Peyer's patch (tissue), 4 donors: ENCODE measurements around the gene GNAS.

Source experiments
- POLR2A ChIP-seq, 2 donors: fragments of 450-650 bp; IDR thresholded peaks; one replicate each; pipeline ENCODE4 v1.5.1; 2017; ENCODE audit warnings: antibody characterized with exemption in 2 of 2, mild to moderate bottlenecking in 2 of 2, moderate library complexity in 2 of 2
- TF ChIP-seq, protein P1 (sequence below), 6 experiments: fragments of 450-650 bp in 4 of 6; fragments of 200-600 bp in 2 of 6; sonication (generic) in 1 of 6; IDR thresholded peaks; one replicate each; pipeline ENCODE4 v1.5.1; 2017 to 2019; ENCODE audit warnings: antibody characterized with exemption in 6 of 6, mild to moderate bottlenecking in 3 of 6, moderate library complexity in 1 of 6

DNA sequence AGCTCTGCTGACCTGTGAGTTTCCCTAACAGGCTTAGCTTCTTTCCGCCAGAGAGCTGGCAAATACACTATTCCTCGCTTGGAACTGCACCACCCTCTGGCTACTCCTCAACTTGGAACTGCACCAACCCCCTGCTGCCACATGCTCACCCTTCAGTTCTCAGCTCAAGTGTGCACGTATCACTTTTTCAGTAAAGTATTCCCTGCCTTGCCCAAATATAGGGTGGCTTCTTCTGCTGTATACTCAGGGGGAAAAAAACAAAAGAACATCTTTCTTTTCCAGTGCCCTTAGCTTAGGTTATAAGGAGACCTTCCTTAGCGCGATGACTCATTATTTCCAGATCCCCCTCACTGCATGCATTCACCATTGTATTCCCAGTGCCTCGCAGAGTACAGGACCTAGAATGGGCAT, 23.0 kb upstream of the GNAS start:
- TF ChIP-seq POLR2A (IDR thresholded peaks at IDR 0.05), result no peak
- TF ChIP-seq, protein P1, sequence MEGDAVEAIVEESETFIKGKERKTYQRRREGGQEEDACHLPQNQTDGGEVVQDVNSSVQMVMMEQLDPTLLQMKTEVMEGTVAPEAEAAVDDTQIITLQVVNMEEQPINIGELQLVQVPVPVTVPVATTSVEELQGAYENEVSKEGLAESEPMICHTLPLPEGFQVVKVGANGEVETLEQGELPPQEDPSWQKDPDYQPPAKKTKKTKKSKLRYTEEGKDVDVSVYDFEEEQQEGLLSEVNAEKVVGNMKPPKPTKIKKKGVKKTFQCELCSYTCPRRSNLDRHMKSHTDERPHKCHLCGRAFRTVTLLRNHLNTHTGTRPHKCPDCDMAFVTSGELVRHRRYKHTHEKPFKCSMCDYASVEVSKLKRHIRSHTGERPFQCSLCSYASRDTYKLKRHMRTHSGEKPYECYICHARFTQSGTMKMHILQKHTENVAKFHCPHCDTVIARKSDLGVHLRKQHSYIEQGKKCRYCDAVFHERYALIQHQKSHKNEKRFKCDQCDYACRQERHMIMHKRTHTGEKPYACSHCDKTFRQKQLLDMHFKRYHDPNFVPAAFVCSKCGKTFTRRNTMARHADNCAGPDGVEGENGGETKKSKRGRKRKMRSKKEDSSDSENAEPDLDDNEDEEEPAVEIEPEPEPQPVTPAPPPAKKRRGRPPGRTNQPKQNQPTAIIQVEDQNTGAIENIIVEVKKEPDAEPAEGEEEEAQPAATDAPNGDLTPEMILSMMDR (IDR thresholded peaks at IDR 0.05), result no peak
